Smooth muscle cell of trachea (primary cell): ENCODE results near the gene ZNF316. TPM values are rescaled to one million over a fixed set of nuclear protein-coding genes. Genes with fewer than 3 reads are reported as not detected.

Experiments
- total RNA-seq: library from RNA; depleted of rRNA; stranded (reverse); fragments of >200 nt; gene quantifications from 2 replicates; pipeline ENCODE4 v1.2.1, GENCODE V29; 2014

The ZNF316 gene
- total RNA-seq, result 14.1 and 28.6 TPM in 2 replicates

GRCh38 chr7:6636741-6637543, at the start of gene ZNF316:
TSS of gene ZNF316 (plus strand) at chr7:6637318. CDS start at chr7:6642410, 5,092 bp downstream.

GRCh38 chr7:6589829-6590644, 47.1 kb upstream of the ZNF316 start, which contains the start of gene INTS15:
TSS of gene INTS15 (plus strand) at chr7:6590021. CDS start at chr7:6590284, 263 bp downstream.

GRCh38 chr7:6614953-6615722, 22.0 kb upstream of the ZNF316 start, which contains the start of gene ZNF853:
TSS of gene ZNF853 (plus strand) at chr7:6615610. CDS start at chr7:6616175, 565 bp downstream.

Other genes starting within 250 kb of the ZNF316 start
- 15.6 and 16.5 TPM in 2 replicates for gene DAGLB, start 189.4 kb upstream of the ZNF316 start, total RNA-seq
- gene KDELR2, start 153.2 kb upstream of the ZNF316 start, total RNA-seq, result 198 and 213 TPM in 2 replicates
- 0.15 TPM in 1 of 2 replicates, not detected in the other for gene GRID2IP, start 85.9 kb upstream of the ZNF316 start, total RNA-seq
- gene ZDHHC4, start 59.9 kb upstream of the ZNF316 start, total RNA-seq, result 59.9 and 77.7 TPM in 2 replicates
- gene INTS15, start 47.3 kb upstream of the ZNF316 start, total RNA-seq, result 6.3 and 11.4 TPM in 2 replicates
- 0.15 and 1.5 TPM in 2 replicates for gene ZNF853, start 21.7 kb upstream of the ZNF316 start, total RNA-seq
- gene ZNF12, start 69.6 kb downstream of the ZNF316 start, total RNA-seq, result 18.9 and 19.6 TPM in 2 replicates
- under 0.01 and 0.66 TPM in 2 replicates for gene RSPH10B2, start 116.8 kb downstream of the ZNF316 start, total RNA-seq
- gene CCZ1B, start 189.0 kb downstream of the ZNF316 start, total RNA-seq, result 19.0 and 41.2 TPM in 2 replicates